ENCODE measurements around the gene MRPS5.

Gene MRPS5

DNA sequence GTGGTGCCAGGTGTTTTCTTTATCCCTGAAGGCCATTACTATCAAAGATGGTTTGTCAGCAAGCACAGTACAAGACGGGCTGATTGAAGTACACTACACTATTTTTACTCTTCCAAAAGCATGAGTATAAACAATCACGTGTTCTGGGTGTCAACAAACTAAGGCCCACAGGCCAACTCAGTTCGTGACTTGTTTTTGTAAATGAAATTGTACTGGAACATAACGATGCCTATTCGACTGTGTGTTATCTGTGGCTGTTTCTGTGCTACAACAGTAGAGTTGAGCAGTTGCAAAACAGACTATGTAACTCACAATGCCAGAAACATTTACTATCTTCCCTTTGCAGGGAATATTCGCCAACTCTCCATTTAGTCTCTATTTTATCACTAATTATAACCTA, 12.3 kb downstream of the MRPS5 start:
- TF ChIP-seq, protein P1, sequence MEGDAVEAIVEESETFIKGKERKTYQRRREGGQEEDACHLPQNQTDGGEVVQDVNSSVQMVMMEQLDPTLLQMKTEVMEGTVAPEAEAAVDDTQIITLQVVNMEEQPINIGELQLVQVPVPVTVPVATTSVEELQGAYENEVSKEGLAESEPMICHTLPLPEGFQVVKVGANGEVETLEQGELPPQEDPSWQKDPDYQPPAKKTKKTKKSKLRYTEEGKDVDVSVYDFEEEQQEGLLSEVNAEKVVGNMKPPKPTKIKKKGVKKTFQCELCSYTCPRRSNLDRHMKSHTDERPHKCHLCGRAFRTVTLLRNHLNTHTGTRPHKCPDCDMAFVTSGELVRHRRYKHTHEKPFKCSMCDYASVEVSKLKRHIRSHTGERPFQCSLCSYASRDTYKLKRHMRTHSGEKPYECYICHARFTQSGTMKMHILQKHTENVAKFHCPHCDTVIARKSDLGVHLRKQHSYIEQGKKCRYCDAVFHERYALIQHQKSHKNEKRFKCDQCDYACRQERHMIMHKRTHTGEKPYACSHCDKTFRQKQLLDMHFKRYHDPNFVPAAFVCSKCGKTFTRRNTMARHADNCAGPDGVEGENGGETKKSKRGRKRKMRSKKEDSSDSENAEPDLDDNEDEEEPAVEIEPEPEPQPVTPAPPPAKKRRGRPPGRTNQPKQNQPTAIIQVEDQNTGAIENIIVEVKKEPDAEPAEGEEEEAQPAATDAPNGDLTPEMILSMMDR (IDR thresholded peaks at IDR 0.05; ENCODE audit: low read length), result no peak
- no peak for TF ChIP-seq EZH2 (IDR thresholded peaks at IDR 0.05; ENCODE audit: borderline replicate concordance, low read length)

DNA sequence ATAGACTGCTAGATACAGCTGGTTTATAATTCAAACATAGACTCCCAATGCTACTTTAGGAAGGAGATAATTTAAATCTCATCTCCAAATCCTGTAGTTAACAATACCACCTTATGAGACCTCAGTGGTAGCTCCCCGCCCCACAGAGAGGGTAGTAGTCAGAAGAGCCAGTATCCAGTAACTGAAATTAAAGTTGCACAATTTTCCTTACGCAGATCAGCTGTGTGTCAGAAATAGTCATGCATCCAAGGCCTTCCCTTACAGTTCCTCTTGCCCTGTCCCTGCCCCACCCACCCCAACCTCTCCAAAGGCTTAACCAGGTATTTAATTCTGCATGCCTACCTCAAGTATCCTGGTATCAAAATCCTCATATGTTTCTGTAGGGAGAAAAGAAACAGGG, 15.5 kb downstream of the MRPS5 start:
- Histone ChIP-seq H3K4me2 (ENCODE audit: low read length) (no peak overlapping the region), H3K79me2 (ENCODE audit: insufficient read depth, low read length) (no peaks in the 10 kb centered on the region), H3K9me3 (ENCODE audit: low read length) (no peaks in the 10 kb centered on the region), H3K27ac (ENCODE audit: low read depth, low read length, poor library complexity, severe bottlenecking) (no peak overlapping the region), H2AFZ (ENCODE audit: low read length) (no peak overlapping the region), H3K9ac (ENCODE audit: low read length) (no peak overlapping the region), H3K36me3 (ENCODE audit: insufficient read depth, low read length) (peaks cover 96% of the 10 kb centered on the region), H3K27me3 (ENCODE audit: insufficient read depth, low read length) (no peaks in the 10 kb centered on the region), H3F3A (ENCODE audit: insufficient read depth, low read length) (no peaks in the 10 kb centered on the region), H3K9me2 (ENCODE audit: low read depth, low read length) (no peaks in the 10 kb centered on the region), H3K4me3 (ENCODE audit: low read depth, low read length, poor library complexity, severe bottlenecking) (no peak overlapping the region), H3K4me1 (ENCODE audit: insufficient read depth, low read length, severe bottlenecking) (no peaks in the 10 kb centered on the region), H4K20me1 (ENCODE audit: insufficient read depth, low read length) (no peaks in the 10 kb centered on the region)
- TF ChIP-seq, protein P1 (IDR thresholded peaks at IDR 0.05; ENCODE audit: low read length), result no peak
- no peak for TF ChIP-seq EZH2 (IDR thresholded peaks at IDR 0.05; ENCODE audit: borderline replicate concordance, low read length)

More for the DNA sequence above, 12.3 kb downstream of the MRPS5 start:
- H3K9ac ChIP-seq (ENCODE audit: low read length), result no peak overlapping the region
- peaks cover 4% of the 10 kb centered on the region; the same call in 1 of the 2 replicates for H3K79me2 ChIP-seq (ENCODE audit: insufficient read depth, low read length)
- H3K27ac ChIP-seq (ENCODE audit: low read depth, low read length, poor library complexity, severe bottlenecking), result no peak overlapping the region
- H3K27me3 ChIP-seq (ENCODE audit: insufficient read depth, low read length), result no peaks in the 10 kb centered on the region
- H3K4me3 ChIP-seq (ENCODE audit: low read depth, low read length, poor library complexity, severe bottlenecking), result no peak overlapping the region
- H3F3A ChIP-seq (ENCODE audit: insufficient read depth, low read length), result no peaks in the 10 kb centered on the region
- H3K9me2 ChIP-seq (ENCODE audit: low read depth, low read length), result no peaks in the 10 kb centered on the region
- no peaks in the 10 kb centered on the region for H4K20me1 ChIP-seq (ENCODE audit: insufficient read depth, low read length)
- peaks cover 90% of the 10 kb centered on the region for H3K36me3 ChIP-seq (ENCODE audit: insufficient read depth, low read length)
- H3K4me1 ChIP-seq (ENCODE audit: insufficient read depth, low read length, severe bottlenecking), result no peaks in the 10 kb centered on the region
- no peak overlapping the region for H2AFZ ChIP-seq (ENCODE audit: low read length)
- no peaks in the 10 kb centered on the region for H3K9me3 ChIP-seq (ENCODE audit: low read length)
- no peak overlapping the region for H3K4me2 ChIP-seq (ENCODE audit: low read length)

DNA sequence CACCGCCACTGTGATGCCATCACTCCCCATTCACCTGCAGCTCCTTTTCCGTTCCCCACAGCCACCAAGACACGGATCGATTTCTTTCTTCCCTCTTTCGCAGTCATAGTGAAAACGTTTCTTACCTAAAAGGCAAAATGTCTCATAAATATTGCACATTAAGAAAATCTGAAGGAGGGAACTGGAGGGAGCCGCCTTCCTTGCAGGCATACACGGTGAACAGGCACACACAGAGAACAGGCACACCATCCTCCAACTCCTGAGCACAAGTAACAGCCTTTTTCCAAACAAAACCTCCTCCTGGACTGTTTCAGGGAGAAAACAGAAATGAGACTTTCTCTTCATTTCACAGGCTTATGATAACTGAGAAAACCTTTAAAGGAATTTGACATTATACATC, 17.0 kb downstream of the MRPS5 start:
- H3K9me2 ChIP-seq (ENCODE audit: low read depth, low read length), result no peaks in the 10 kb centered on the region
- H3K9ac ChIP-seq (ENCODE audit: low read length), result no peak overlapping the region
- no peak overlapping the region for H3K27ac ChIP-seq (ENCODE audit: low read depth, low read length, poor library complexity, severe bottlenecking)
- H3K4me3 ChIP-seq (ENCODE audit: low read depth, low read length, poor library complexity, severe bottlenecking), result no peak overlapping the region
- H3K9me3 ChIP-seq (ENCODE audit: low read length), result no peaks in the 10 kb centered on the region
- H3K36me3 ChIP-seq (ENCODE audit: insufficient read depth, low read length), result peaks cover 96% of the 10 kb centered on the region
- TF ChIP-seq, protein P1 (IDR thresholded peaks at IDR 0.05; ENCODE audit: low read length), result no peak
- no peak for TF ChIP-seq EZH2 (IDR thresholded peaks at IDR 0.05; ENCODE audit: borderline replicate concordance, low read length)
- no peaks in the 10 kb centered on the region for H3K4me1 ChIP-seq (ENCODE audit: insufficient read depth, low read length, severe bottlenecking)
- no peaks in the 10 kb centered on the region for H3K79me2 ChIP-seq (ENCODE audit: insufficient read depth, low read length)
- no peak overlapping the region for H2AFZ ChIP-seq (ENCODE audit: low read length)
- no peaks in the 10 kb centered on the region for H3K27me3 ChIP-seq (ENCODE audit: insufficient read depth, low read length)
- H3K4me2 ChIP-seq (ENCODE audit: low read length), result no peak overlapping the region
- H3F3A ChIP-seq (ENCODE audit: insufficient read depth, low read length), result no peaks in the 10 kb centered on the region
- no peaks in the 10 kb centered on the region for H4K20me1 ChIP-seq (ENCODE audit: insufficient read depth, low read length)
